ENCODE measurements around the gene CACNA1E.

DNA sequence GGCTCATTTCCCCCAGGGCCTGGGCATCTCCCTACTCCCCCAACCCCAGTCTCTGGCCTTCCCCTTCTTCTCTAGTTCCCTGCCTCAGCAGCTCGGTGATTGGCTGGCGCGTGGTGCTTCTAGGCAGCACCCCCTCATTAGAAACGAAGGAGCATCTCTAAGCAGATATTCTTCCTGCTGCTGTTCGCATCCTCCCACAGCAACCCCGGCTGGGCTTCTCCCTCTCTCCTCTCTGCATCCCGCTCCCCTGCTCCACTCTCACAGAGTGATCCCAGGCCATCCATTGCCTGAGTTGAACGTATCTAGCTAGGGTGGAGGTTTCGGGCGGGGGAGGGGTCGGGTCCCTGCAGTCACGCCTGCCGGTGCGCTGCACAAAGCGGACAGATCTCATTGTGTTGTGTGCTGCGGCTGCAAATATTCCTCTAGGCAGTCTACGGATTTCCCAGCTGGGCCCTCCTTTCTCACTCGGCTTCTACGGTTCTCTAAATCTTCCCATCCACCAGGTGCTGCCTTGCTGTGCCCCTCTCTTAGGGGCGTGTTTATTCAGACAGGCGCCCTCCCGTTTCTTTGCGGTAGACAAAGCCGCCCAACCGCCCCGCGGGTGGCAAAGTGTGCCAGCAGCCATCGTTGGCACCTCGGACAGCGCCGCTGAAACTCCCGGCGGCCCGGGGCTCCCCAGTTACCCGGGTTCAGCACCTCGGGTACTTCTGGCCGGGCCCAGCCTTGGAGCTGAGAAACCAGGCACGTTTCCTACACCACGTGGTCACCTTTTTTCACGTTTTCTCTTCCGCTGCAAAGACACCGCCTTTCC is 2.2 kb downstream of the CACNA1E start:
- TF ChIP-seq, protein P1, sequence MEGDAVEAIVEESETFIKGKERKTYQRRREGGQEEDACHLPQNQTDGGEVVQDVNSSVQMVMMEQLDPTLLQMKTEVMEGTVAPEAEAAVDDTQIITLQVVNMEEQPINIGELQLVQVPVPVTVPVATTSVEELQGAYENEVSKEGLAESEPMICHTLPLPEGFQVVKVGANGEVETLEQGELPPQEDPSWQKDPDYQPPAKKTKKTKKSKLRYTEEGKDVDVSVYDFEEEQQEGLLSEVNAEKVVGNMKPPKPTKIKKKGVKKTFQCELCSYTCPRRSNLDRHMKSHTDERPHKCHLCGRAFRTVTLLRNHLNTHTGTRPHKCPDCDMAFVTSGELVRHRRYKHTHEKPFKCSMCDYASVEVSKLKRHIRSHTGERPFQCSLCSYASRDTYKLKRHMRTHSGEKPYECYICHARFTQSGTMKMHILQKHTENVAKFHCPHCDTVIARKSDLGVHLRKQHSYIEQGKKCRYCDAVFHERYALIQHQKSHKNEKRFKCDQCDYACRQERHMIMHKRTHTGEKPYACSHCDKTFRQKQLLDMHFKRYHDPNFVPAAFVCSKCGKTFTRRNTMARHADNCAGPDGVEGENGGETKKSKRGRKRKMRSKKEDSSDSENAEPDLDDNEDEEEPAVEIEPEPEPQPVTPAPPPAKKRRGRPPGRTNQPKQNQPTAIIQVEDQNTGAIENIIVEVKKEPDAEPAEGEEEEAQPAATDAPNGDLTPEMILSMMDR (conservative IDR thresholded peaks at IDR 0.05; ENCODE audit: low read depth, low read length): no peak
- TF ChIP-seq POLR2A (IDR thresholded peaks at IDR 0.05; ENCODE audit: low read depth, low read length) (no peak), MAZ (IDR thresholded peaks at IDR 0.05; ENCODE audit: borderline replicate concordance, low read depth, low read length) (no peak), CHD1 (IDR thresholded peaks at IDR 0.05; ENCODE audit: low read depth, low read length) (no peak), BHLHE40 (IDR thresholded peaks at IDR 0.05; ENCODE audit: low read depth, low read length) (no peak; the same call in 1 of the 2 replicates), MXI1 (IDR thresholded peaks at IDR 0.05; ENCODE audit: borderline replicate concordance, low read depth, low read length) (no peak), RFX5 (IDR thresholded peaks at IDR 0.05; ENCODE audit: low read depth, low read length) (no peak), FOS (IDR thresholded peaks at IDR 0.05; ENCODE audit: low read depth, low read length) (no peak), RAD21 (IDR thresholded peaks at IDR 0.05; ENCODE audit: low read length) (no peak)

Data from IMR-90 (cell line).